T-helper 9 cell (primary cell): ENCODE results near the gene KLF9.
A peak's percentile ranks its signal among the peaks of the same experiment; 100 is the strongest.

Source experiments
- DNase-seq: peaks from one replicate; pipeline ENCODE4 v3.0.0-alpha.2; 2020

KLF9 gene

DNA sequence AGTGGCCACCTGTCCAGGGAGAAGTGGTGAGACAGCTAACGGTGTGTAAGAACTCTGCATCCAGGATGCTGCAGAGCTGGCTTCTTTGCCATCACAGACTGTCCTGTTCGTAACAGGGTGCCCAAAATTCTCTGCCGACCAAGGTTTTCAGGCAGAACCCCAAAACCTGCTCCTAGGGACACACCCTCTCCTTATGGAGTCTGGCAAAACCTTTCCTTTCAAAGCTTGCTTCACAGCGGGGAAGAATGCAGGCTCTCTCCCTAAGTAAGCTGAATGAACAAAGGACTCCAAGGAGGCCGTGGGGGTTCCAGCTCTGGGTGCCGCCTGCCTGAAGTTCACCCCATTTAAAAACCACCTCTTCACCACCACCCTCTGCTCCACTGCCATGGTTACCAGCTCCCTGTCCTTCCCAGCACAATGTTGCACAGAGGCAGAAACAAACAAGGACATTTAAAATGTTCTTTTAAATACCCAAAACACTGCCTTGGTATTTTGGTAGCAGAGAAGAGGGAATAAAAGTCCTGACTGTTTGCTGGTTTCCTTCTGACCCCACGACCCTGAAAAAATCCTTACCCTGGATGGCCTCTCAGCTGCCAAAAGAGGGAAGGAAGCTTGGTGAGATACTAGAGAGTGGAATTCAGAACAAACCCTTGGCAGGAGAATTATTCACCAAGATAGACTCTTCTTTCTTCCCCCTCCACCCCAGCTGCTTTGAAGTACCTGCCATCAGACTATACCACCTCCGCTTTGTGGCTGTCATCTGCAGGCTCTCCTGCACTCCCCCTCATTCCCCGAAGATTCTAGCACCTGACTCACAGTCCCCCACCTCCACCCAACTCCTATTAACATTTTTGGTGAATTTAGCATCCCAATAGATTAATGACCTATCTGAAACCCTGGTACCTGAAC is 7.1 kb upstream of the KLF9 start:
- peak; percentile 25 for DNase-seq

DNA sequence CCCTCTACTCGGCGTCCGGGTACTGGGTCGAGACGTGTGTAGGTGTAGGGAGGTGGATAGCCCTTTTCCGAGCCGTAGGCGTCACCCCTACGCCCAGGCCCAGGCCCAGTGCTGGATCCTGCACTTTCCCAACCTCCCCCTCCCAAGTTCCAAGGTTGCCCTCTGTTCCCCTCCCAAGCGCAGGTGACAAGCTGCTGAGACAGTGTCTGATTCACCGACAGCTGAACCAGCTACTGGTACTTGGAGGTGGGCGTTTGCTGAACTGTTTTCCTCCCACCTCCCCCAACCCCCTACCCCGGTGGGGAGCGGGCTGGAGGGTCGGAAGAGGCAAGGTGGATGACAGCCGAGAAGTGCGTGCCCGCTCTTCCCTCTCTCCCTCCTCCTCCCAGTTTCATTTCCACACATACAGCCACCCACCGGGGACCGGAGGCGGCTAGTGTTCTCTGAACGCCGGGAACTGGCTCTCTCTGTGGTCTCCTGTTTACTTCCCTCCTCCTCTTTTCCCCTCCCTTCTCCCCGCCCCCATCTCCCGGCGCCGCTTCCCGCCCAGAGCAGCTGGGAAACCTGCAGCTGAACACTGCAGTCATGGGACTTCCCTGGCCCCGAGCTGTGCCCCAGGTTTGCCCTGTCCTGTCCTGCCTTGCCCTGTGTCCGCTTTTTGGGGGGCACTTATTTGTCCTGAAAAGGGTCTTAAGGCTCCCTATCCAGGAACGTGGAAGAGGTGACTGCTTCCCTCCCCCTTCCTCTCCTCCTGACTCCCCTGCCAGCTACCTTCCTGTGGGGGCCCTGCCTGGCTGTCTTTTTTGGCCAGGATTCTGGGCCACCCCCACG is 6.2 kb upstream of the KLF9 start:
- peak; percentile 27 for DNase-seq

DNA sequence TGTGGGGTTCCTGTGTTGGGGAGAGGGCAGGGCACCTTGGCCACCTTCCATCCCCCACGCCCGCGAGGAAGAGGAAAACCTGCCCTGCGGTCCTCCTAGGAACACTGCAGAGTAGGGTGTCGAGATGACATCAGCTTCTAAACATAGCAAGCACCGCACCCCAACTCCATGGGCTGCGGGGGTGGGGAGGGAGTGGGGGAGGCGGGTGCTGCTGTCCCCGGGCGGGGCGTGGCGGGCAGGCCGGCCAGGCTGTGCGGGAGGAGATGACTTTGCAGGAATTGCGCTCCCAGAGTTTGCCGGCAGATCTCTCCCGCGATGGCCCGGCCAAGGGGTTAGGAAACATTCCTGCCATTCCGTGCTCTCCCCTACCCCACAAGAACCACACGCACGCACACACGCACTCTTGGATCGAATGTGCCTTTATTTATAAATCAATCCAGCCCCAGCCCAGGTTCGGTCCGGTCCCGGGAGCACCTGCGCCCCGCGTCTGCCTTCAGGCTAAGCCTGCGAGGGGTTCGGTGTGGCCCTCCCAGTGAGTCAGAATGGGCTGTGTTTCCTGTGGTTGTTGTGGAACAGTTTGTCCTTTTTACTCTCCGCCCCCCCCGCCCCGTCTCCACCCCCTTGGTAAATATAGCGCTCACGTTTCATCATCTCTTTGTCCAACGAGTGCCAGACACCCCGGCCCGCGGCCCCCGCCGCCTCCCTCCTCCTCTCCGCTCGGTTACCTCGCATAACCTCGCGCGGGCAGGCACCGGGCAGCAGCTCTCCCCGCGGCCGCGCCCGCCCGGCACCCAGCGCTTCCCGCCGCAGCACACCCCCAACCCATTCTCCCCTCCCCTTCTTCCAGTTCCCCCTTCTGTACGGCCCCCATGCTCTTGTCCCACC is 5.3 kb upstream of the KLF9 start:
- DNase-seq: peak; percentile 86

GRCh38 chr9:70418822-70419555 is 4.5 kb upstream of the KLF9 start:
- DNase-seq: peak; percentile 60

- no peak for DNase-seq
These were observed 1.0 kb upstream of the KLF9 start for GRCh38 chr9:70415476-70415875.

DNA sequence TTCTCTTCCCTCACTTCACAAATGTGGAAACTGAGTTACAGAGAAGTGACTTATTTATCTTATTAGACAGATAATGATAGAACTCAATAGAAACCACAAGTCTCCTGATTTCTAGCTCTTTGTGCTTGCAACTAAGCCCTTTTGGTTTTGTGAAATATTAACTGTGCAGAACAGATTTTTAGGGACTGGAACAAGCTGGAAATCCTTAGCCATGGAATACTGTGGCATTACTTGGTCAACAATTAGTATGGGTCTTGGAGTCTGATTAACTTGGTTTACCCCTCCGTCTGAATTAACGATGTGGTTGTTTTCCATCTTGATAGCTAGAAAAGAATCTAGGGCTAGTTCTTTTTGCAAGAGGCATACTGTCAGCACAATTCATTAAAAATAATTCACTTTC is 584 bp upstream of the KLF9 start:
- no peak for DNase-seq

- DNase-seq: peak; percentile 58
These were observed 1.0 kb downstream of the KLF9 start for GRCh38 chr9:70413464-70413798.

GRCh38 chr9:70412832-70413463 is 1.5 kb downstream of the KLF9 start:
- DNase-seq: peak; percentile 45

DNA sequence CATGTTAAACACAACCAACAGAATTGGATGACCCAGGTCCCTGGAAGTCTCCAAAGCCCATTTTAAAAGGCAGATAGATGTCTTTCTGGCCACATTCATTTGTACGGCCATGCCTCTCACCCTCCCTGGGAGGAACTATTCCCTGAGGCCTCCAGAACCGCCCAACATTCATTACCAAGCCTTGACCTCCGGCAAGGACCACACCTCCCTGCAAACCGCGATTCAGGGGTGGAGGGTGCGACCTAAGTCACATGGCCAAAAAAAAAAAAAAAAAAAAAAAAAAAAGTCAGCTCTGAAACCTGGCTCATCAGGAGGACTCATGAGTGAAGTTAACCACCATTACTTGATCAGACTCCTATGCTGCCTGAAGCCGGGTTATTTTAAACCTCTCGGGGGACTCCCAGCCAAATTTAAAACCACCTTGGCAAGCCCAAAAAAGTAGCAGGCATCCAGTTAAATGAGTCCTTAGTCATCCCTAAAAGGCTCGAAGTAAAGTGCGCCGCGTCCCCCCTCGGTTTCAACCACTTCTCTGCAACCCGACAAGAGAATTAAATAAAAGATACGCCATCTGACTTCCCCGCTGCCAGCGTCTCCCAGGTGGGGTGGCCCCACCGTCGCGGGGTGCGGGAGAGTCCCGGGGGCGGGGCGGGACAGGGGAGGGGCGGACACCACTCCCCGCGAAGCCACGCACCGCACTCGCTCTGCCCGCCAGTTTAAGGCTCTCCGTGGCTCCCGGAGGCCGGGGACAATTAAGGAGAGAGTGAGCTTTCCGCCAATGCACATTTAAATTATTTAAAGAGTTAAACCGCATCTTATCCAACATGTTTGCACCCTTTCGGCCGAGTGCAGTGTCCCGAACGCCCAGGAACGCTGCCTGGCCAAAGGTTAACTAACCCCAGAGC is 2.3 kb downstream of the KLF9 start:
- peak; percentile 71 for DNase-seq

DNA sequence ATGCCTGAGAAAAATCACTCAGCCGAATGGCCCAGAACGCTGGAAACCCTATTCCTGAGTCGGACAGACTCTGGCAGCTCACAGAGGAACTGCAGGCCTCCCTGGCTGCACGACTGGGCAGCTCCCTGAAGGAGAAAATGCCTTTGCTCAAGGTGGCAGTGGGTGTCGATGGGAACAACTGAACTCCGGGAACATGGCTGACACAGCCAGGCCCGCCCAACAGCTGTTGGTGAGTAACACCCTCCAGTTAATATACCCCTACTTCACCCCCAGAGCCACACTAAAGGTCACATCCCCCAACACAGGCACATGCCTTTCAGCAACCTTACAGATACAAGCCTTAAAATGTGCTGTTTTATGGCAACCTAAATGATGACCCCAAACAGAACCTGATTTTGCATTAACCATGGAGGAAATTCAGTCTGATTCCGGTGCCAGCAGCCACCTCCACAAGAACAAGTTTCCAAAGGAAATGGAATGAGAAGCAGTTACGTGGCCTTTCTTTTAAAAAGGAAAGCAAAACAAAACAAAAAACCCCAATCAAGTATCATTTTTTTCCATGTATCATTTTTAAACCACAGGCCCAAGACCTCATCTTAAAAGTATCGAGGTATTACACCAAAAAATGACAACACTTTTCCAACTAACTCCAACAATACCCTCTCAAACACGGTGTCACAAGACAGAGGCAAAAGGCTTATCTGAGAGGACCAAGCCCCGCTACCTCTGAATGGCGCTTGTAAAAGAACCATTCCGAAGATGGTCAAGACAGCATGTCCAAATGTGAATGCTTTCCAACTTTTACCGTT is 3.1 kb downstream of the KLF9 start:
- DNase-seq: peak; percentile 4

GRCh38 chr9:70410368-70410767 is 4.1 kb downstream of the KLF9 start:
- no peak for DNase-seq

DNA sequence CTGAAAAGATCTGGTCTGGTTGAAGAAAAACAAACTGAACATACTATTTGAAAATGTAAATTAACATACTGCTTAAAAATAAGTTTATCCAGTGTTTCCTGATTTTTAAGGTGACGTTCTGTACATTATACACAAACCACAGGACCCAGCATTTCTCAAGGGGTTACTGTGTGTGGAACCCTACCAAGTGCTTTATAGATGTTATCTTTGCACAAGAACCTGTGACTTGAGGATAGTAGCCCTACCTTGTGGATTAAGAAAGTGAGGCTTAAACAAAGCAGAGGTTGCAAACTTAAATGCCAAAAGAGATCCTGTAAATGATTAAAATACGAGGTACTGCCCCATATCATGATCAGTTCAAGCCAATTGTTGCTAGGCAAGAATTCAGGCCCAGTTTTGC is 4.7 kb downstream of the KLF9 start:
- DNase-seq: no peak

GRCh38 chr9:70409280-70409679 is 5.2 kb downstream of the KLF9 start:
- no peak for DNase-seq

DNA sequence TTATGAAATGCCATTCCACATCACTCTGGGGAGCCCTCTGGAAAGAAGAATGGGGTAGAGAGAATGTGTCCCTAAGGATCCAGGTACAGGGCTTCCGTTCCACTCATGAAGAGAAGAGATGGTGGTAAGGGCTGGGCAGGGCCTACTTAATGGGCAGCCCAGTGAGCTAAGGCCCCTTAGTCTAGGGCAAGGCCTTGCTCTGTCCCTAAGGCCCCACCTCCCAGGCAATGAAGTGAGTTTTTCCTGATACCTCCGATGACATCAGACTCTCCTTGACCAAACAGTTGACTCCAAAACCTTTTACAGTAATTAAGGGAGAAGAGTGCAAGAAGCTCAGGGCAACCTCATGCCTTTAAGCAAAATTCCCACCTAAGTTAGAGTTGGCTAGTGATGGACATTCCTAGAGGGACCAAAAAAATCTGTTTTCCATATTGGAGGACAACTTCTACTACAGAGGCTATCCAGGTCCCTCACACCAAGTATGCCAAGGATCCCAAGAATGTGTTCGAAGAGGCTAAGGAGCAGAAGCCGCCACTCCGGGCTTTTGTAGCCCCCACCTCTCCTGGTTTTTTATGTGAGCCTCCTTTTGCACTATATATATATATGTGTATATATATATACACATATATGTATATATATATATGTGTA is 5.9 kb downstream of the KLF9 start:
- DNase-seq: no peak

GRCh38 chr9:70407081-70407503 is 7.4 kb downstream of the KLF9 start:
- DNase-seq: no peak

DNA sequence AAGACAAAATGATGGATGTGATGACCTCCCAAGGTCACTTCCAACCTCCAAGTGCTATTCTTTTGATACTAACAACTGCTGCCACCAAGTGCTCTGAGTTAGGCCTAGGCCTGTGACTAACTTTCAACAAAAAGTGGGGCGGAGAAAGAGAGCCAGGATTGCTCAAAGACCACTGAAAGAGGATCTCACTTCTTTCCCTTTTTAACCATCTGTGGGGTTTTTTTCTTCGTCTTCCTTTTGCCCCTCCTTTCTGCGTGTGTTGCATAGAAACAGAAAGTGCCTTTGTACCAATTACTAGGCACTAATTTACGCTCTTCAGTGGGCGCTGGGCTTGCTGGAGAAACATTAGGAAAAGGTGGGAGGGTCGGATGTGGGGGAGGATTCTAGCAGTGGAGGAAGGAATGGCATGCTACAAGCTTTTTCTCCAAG is 8.0 kb downstream of the KLF9 start:
- no peak for DNase-seq

DNA sequence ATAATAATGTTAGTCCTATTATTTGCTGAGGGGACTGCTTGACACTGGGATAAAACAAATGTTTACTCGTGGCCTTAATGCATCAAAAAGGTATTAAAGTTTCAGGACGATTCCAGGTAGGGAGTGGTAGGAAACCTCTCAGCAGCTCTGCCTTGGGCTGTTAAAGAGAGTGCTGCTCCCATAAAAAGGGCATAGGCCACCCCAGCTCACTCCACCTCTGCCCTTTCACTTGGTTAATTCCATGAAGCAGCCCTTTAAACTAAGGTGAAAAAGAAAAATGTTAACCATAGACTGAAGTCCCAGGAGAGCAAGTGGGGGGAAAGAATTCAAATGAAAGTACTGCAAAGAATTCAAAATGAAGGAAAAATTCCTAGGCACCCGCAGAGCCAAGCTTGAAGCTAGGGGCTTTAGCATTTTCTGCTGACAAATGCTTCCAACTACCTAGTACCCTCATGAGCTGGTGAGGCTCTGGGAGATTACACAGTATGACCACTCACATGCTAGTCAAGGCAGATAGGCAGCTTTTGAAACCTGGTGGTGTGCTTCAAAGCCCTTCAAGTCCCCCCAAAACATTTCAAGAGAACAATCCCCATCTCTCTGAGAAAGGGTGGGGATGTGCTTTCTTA is 8.5 kb downstream of the KLF9 start:
- no peak for DNase-seq

DNA sequence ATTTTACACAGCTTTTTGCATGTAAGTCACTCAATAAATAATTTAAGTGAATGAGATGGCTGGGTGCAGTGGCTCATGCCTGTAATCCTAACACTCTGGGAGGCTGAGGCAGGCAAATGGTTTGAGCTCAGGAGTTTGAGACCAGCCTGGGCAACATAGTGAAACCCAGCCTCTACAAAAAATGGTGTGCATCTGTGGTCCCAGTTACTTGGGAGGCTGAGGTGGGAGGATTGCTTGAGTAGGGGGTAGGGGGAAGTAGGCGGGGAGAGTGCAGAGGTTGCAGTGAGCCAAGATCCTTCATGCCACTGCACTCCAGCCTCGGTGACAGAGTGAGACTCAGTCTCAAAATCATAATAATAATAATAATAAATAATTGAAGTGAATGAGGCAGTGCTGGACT is 10.2 kb downstream of the KLF9 start:
- no peak for DNase-seq

DNA sequence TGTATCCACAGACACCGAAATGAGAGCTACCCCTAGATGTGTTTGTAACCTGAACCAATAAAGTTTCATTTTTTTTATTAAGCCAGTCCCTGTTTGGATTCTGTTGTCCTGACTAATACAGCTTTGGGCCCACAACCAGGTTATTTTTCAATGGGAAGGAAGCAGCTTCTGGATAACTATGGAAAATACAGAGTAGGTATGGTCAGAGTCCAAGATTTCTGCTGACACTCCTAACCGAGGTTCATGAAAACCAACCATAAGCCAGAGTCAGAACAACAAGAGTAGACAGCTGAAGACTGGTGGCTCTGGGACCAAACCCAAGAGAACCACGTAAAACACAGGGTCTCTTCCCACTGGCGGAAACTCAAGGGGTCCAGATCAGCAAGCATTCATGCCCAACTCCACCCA is 10.8 kb downstream of the KLF9 start:
- DNase-seq: no peak
